Measurements from ENCODE around the gene CRYBG1.

The CRYBG1 gene

GRCh38 chr6:106421496-106421895 lies 61.0 kb downstream of the CRYBG1 start:
- DNase-seq (ENCODE audit: low read depth in 1 of 2, low spot score in 1 of 2), result no peak

GRCh38 chr6:106422534-106422933 lies 62.0 kb downstream of the CRYBG1 start:
- no peak for DNase-seq (ENCODE audit: low read depth in 1 of 2, low spot score in 1 of 2)

GRCh38 chr6:106425382-106425781 lies 64.9 kb downstream of the CRYBG1 start:
- DNase-seq (ENCODE audit: low read depth in 1 of 2, low spot score in 1 of 2), result no peak

- no peak for DNase-seq (ENCODE audit: low read depth in 1 of 2, low spot score in 1 of 2)
Observed at GRCh38 chr6:106426250-106426970, 65.9 kb downstream of the CRYBG1 start.

GRCh38 chr6:106430466-106430865 lies 69.9 kb downstream of the CRYBG1 start:
- DNase-seq (ENCODE audit: low read depth in 1 of 2, low spot score in 1 of 2), result no peak

GRCh38 chr6:106431405-106431804 lies 70.9 kb downstream of the CRYBG1 start:
- DNase-seq (ENCODE audit: low read depth in 1 of 2, low spot score in 1 of 2), result no peak

GRCh38 chr6:106431972-106432371 lies 71.5 kb downstream of the CRYBG1 start:
- DNase-seq (ENCODE audit: low read depth in 1 of 2, low spot score in 1 of 2), result no peak

GRCh38 chr6:106434530-106434929 lies 74.0 kb downstream of the CRYBG1 start:
- DNase-seq (ENCODE audit: low read depth in 1 of 2, low spot score in 1 of 2), result no peak

- no peak for DNase-seq (ENCODE audit: low read depth in 1 of 2, low spot score in 1 of 2)
Observed at GRCh38 chr6:106439459-106439858, 78.9 kb downstream of the CRYBG1 start.

GRCh38 chr6:106440546-106440945 lies 80.0 kb downstream of the CRYBG1 start:
- no peak for DNase-seq (ENCODE audit: low read depth in 1 of 2, low spot score in 1 of 2)

- DNase-seq (ENCODE audit: low read depth in 1 of 2, low spot score in 1 of 2), result no peak
Observed at GRCh38 chr6:106442395-106442794, 81.9 kb downstream of the CRYBG1 start.

- DNase-seq (ENCODE audit: low read depth in 1 of 2, low spot score in 1 of 2), result peak in 1 of 2 donors; percentile 37
Observed at GRCh38 chr6:106444777-106445507, 84.4 kb downstream of the CRYBG1 start.

- DNase-seq (ENCODE audit: low read depth in 1 of 2, low spot score in 1 of 2), result no peak
Observed at GRCh38 chr6:106445508-106445878, 85.0 kb downstream of the CRYBG1 start.

- no peak for DNase-seq (ENCODE audit: low read depth in 1 of 2, low spot score in 1 of 2)
Observed at GRCh38 chr6:106446287-106446885, 85.9 kb downstream of the CRYBG1 start.

GRCh38 chr6:106446983-106447382 lies 86.5 kb downstream of the CRYBG1 start:
- DNase-seq (ENCODE audit: low read depth in 1 of 2, low spot score in 1 of 2), result no peak

- no peak for DNase-seq (ENCODE audit: low read depth in 1 of 2, low spot score in 1 of 2)
Observed at GRCh38 chr6:106448000-106448426, 87.5 kb downstream of the CRYBG1 start.

GRCh38 chr6:106450653-106451052 lies 90.1 kb downstream of the CRYBG1 start:
- DNase-seq (ENCODE audit: low read depth in 1 of 2, low spot score in 1 of 2), result no peak

GRCh38 chr6:106451439-106451838 lies 90.9 kb downstream of the CRYBG1 start:
- no peak for DNase-seq (ENCODE audit: low read depth in 1 of 2, low spot score in 1 of 2)

- DNase-seq (ENCODE audit: low read depth in 1 of 2, low spot score in 1 of 2), result no peak
Observed at GRCh38 chr6:106452628-106453027, 92.1 kb downstream of the CRYBG1 start.

GRCh38 chr6:106453756-106454367 lies 93.3 kb downstream of the CRYBG1 start:
- no peak for DNase-seq (ENCODE audit: low read depth in 1 of 2, low spot score in 1 of 2)

- DNase-seq (ENCODE audit: low read depth in 1 of 2, low spot score in 1 of 2), result no peak
Observed at GRCh38 chr6:106456756-106457155, 96.2 kb downstream of the CRYBG1 start.

Measured in activated CD4-positive, alpha-beta T cell treated with anti-CD3 and anti-CD28 coated beads, Interleukin-2, amount 50 U/mL, for 24 hours (primary cell).